Common myeloid progenitor, CD34-positive (primary cell): ENCODE measurements around the gene CARD10.
"Not testable (repeated sequence)": the region's sequence is repeated elsewhere in the genome, so short reads cannot be mapped to it uniquely, and the experiment has no call there.

Source experiments
- CTCF ChIA-PET: fragments of 350-600 bp; sonication (Branson Sonifier 250); formaldehyde crosslinking; loops from one replicate; lab custom pipeline; 2021; ENCODE audit warnings: antibody characterized with exemption; lab: Charles Lee
- POLR2A ChIA-PET: fragments of 350-600 bp; sonication (Branson Sonifier 250); formaldehyde crosslinking; loops from one replicate; lab custom pipeline; 2021; ENCODE audit warnings: antibody characterized with exemption; lab: Charles Lee
- DNase-seq, 3 donors: peaks; one replicate each; pipeline versions ENCODE4 v3.0.0 to v3.0.0-alpha.2; 2013
- H3K27ac ChIP-seq, 2 experiments: 1 replicate in 1 of 2; 2 replicates in 1 of 2; pipeline ENCODE4 v1.7.0; 2013; ENCODE audit warnings: inconsistent platforms in 2 of 2, low read length in 2 of 2, mild to moderate bottlenecking in 2 of 2, low read depth in 1 of 2, moderate library complexity in 1 of 2; ENCODE audit not compliant: severe bottlenecking in 2 of 2, insufficient read depth in 1 of 2, poor library complexity in 1 of 2
- H3K27me3 ChIP-seq, 5 experiments: replicated peaks in 2 of 5; 1 replicate in 3 of 5; 2 replicates in 2 of 5; pipeline versions ENCODE4 v1.6.1 to v1.7.0; 2013; ENCODE audit warnings: low read length in 4 of 5, mild to moderate bottlenecking in 2 of 5, moderate library complexity in 2 of 5, inconsistent platforms in 1 of 5; ENCODE audit not compliant: insufficient read depth in 5 of 5, control insufficient read depth in 4 of 5
- H3K36me3 ChIP-seq, 4 experiments: 1 replicate in 2 of 4; 2 replicates in 2 of 4; pipeline versions ENCODE4 v1.6.1 to v1.7.0; 2013; ENCODE audit warnings: low read length in 3 of 4, control low read depth in 1 of 4, mild to moderate bottlenecking in 1 of 4; ENCODE audit not compliant: control insufficient read depth in 4 of 4, insufficient read depth in 4 of 4
- H3K4me1 ChIP-seq, 4 experiments: 1 replicate in 3 of 4; 2 replicates in 1 of 4; pipeline versions ENCODE4 v1.6.1 to v1.7.1; 2013; ENCODE audit warnings: low read length in 3 of 4, mild to moderate bottlenecking in 3 of 4, control low read depth in 1 of 4, inconsistent platforms in 1 of 4, moderate library complexity in 1 of 4; ENCODE audit not compliant: control insufficient read depth in 4 of 4, insufficient read depth in 4 of 4; ENCODE audit errors: control extremely low read depth in 1 of 4
- H3K4me3 ChIP-seq, 7 experiments: 1 replicate in 4 of 7; 2 replicates in 3 of 7; pipeline versions ENCODE4 v1.5.1 to v1.7.0; 2013; ENCODE audit warnings: mild to moderate bottlenecking in 7 of 7, low read length in 6 of 7, moderate library complexity in 6 of 7, inconsistent platforms in 2 of 7, low read depth in 2 of 7, control low read depth in 1 of 7; ENCODE audit not compliant: insufficient read depth in 4 of 7, control insufficient read depth in 1 of 7; ENCODE audit errors: extremely low read depth in 1 of 7
- H3K9me3 ChIP-seq, 5 experiments: 1 replicate in 4 of 5; 2 replicates in 1 of 5; pipeline versions ENCODE4 v1.6.1 to v1.7.1; 2013; ENCODE audit warnings: low read length in 4 of 5, mild to moderate bottlenecking in 2 of 5, inconsistent platforms in 1 of 5, low read depth in 1 of 5, moderate library complexity in 1 of 5; ENCODE audit not compliant: control insufficient read depth in 4 of 5, insufficient read depth in 2 of 5; ENCODE audit errors: control extremely low read depth in 1 of 5
- WGBS: methylation state at CpG from one replicate; pipeline ENCODE4 v1.1.5; 2013; ENCODE audit not compliant: insufficient coverage; 5-methylcytosine and 5-hydroxymethylcytosine counted together

Gene CARD10

GRCh38 chr22:37527952-37528351 lies 8.7 kb upstream of the CARD10 start:
- no CpG with 5 or more reads among the region's 9 CpGs for WGBS
- H3K4me3 ChIP-seq = not testable (repeated sequence)
- POLR2A ChIA-PET = interaction anchor here (0.6 kb wide), 1 partner anchor 63 kb away, joined by 4 read pairs; no protein-coding TSS in a partner anchor

GRCh38 chr22:37527081-37527752 lies 8.0 kb upstream of the CARD10 start:
- DNase-seq, H3K9me3 ChIP-seq, H3K27ac ChIP-seq, H3K27me3 ChIP-seq, H3K4me3 ChIP-seq, H3K36me3 ChIP-seq, POLR2A ChIA-PET: not testable (repeated sequence)
- peaks cover 0 to 16% (median 12%) of the 10 kb centered on the region in 4 experiments for H3K4me1 ChIP-seq
- CTCF ChIA-PET = interaction anchor here (1.0 to 2.9 kb wide), 5 partner anchors 16 to 81 kb away, joined by 3 to 10 read pairs (median 3); no protein-coding TSS in a partner anchor
- 97% methylated on average over 9 of the region's 9 CpGs for WGBS

More at GRCh38 chr22:37527952-37528351, 8.7 kb upstream of the CARD10 start:
- peaks cover 0 to 19% (median 12%) of the 10 kb centered on the region in 4 experiments for H3K4me1 ChIP-seq
- DNase-seq, H3K9me3 ChIP-seq, H3K36me3 ChIP-seq, H3K27ac ChIP-seq, H3K27me3 ChIP-seq: not testable (repeated sequence)
- CTCF ChIA-PET = interaction anchor here (1.2 to 2.9 kb wide), 4 partner anchors 22 to 80 kb away, joined by 3 to 10 read pairs (median 4); no protein-coding TSS in a partner anchor

- ChIA-PET CTCF (interaction anchor here (1.0 to 2.9 kb wide), 3 partner anchors 16 to 41 kb away, joined by 3 to 10 read pairs (median 3); no protein-coding TSS in a partner anchor), POLR2A (no interaction called here)
- 90% methylated on average over 12 of the region's 12 CpGs for WGBS
- Histone ChIP-seq H3K9me3 (no peaks in the 10 kb centered on the region), H3K4me1 (peaks cover 0 to 16% (median 12%) of the 10 kb centered on the region in 4 experiments), H3K36me3 (no peaks in the 10 kb centered on the region), H3K27me3 (peaks cover 0 to 2% (median 0%) of the 10 kb centered on the region in 5 experiments), H3K4me3 (no peak overlapping the region), H3K27ac (no peak overlapping the region)
- no peak for DNase-seq
Measured at GRCh38 chr22:37526376-37526775, 7.2 kb upstream of the CARD10 start.

- Histone ChIP-seq H3K27ac (no peak overlapping the region), H3K27me3 (peaks cover 0 to 2% (median 0%) of the 10 kb centered on the region in 5 experiments), H3K36me3 (no peaks in the 10 kb centered on the region), H3K4me3 (no peak overlapping the region), H3K9me3 (no peaks in the 10 kb centered on the region), H3K4me1 (peaks cover 0 to 18% (median 12%) of the 10 kb centered on the region in 4 experiments)
- ChIA-PET POLR2A (no interaction called here), CTCF (interaction anchor here (0.6 to 1.2 kb wide), 3 partner anchors 14 to 41 kb away, joined by 3 read pairs; no protein-coding TSS in a partner anchor)
- WGBS = 98% methylated on average over 3 of the region's 7 CpGs
- DNase-seq = no peak
Measured at GRCh38 chr22:37525746-37526350, 6.6 kb upstream of the CARD10 start.

GRCh38 chr22:37525073-37525745 lies 6.0 kb upstream of the CARD10 start:
- WGBS = 92% methylated on average over 8 of the region's 10 CpGs
- Histone ChIP-seq H3K9me3 (no peaks in the 10 kb centered on the region), H3K36me3 (no peaks in the 10 kb centered on the region), H3K27ac (no peak overlapping the region), H3K27me3 (peaks cover 0 to 2% (median under 1%) of the 10 kb centered on the region in 5 experiments), H3K4me3 (no peak overlapping the region), H3K4me1 (peaks cover 0 to 16% (median 10%) of the 10 kb centered on the region in 4 experiments)
- CTCF ChIA-PET = interaction anchor here (0.6 to 1.2 kb wide), 3 partner anchors 14 to 42 kb away, joined by 3 read pairs; no protein-coding TSS in a partner anchor
- POLR2A ChIA-PET = no interaction called here
- peak in 2 of 3 donors; percentile 53 to 63 for DNase-seq

GRCh38 chr22:37522482-37522881 lies 3.3 kb upstream of the CARD10 start:
- H3K4me3 ChIP-seq = no peak overlapping the region
- H3K27me3 ChIP-seq = peaks cover 0 to 26% (median 10%) of the 10 kb centered on the region in 5 experiments
- DNase-seq = no peak
- H3K9me3 ChIP-seq = no peaks in the 10 kb centered on the region
- POLR2A ChIA-PET = no interaction called here
- H3K36me3 ChIP-seq = no peaks in the 10 kb centered on the region
- no peak overlapping the region for H3K27ac ChIP-seq
- CTCF ChIA-PET = interaction anchor here (0.9 to 1.6 kb wide), 3 partner anchors 25 to 77 kb away, joined by 3 to 6 read pairs (median 4); partner anchors contain the start of gene CDC42EP1
- 95% methylated on average over 4 of the region's 6 CpGs for WGBS
- peaks cover 0 to 23% (median 16%) of the 10 kb centered on the region in 4 experiments for H3K4me1 ChIP-seq
